Measurements from ENCODE around the gene DNM3.
"Not testable (repeated sequence)": the region's sequence is repeated elsewhere in the genome, so short reads cannot be mapped to it uniquely, and the experiment has no call there.

DNM3 gene

DNA sequence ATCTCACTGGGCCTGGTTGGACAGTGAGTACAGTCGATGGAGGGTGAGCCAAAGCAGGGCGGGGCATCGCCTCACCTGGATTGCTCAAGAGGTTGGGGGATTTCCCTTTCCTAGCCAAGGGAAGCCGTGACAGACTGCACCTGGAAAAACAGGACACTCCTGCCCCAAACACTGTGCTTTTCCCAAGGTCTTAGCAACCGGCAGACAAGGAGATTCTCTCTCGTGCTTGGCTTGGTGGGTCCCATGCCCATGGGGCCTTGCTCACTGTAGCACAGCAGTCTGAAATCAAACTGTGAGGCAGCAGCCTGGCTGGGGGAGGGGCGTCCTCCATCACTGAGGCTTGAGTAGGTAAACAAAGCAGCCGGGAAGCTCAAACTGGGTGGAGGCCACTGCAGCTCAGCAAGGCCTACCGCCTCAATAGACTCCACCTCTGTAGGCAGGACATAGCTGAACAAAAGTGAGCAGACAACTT lies 590.5 kb downstream of the DNM3 start:
- Histone ChIP-seq H3K4me1 (ENCODE audit: control insufficient read depth in 1 of 2, insufficient read depth in 2 of 2, low read length in 2 of 2) (peaks cover 5 to 6% of the 10 kb centered on the region in 2 donors), H3K9me3 (ENCODE audit: control insufficient read depth in 1 of 2, low read length in 2 of 2) (no peaks in the 10 kb centered on the region), H3K27me3 (ENCODE audit: control insufficient read depth in 1 of 2, insufficient read depth in 2 of 2, low read length in 2 of 2) (no peaks in the 10 kb centered on the region), H3K9ac (ENCODE audit: low read depth in 1 of 2, low read length in 2 of 2) (no peak overlapping the region), H3K36me3 (ENCODE audit: control insufficient read depth in 1 of 2, insufficient read depth in 2 of 2, low read length in 2 of 2) (no peaks in the 10 kb centered on the region), H3K27ac (ENCODE audit: low read depth, low read length) (no peak overlapping the region), H3K4me3 (ENCODE audit: low read depth in 1 of 2, low read length in 2 of 2) (no peak overlapping the region)

DNA sequence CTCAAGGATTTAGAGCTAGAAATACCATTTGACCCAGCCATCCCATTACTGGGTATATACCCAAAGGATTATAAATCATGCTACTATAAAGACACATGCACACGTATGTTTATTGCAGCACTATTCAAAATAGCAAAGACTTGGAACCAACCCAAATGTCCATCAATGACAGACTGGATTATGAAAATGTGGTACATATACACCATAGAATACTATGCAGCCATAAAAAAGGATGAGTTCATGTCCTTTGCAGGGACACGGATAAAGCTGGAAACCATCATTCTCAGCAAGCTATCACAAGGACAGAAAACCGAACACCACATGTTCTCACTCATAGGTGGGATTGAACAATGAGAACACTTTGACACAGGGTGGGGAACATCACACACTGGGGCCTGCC lies 595.9 kb downstream of the DNM3 start:
- H3K4me1 ChIP-seq (ENCODE audit: control insufficient read depth in 1 of 2, insufficient read depth in 2 of 2, low read length in 2 of 2); H3K9me3 ChIP-seq (ENCODE audit: control insufficient read depth in 1 of 2, low read length in 2 of 2); H3K9ac ChIP-seq (ENCODE audit: low read depth in 1 of 2, low read length in 2 of 2); H3K27me3 ChIP-seq (ENCODE audit: control insufficient read depth in 1 of 2, insufficient read depth in 2 of 2, low read length in 2 of 2); H3K27ac ChIP-seq (ENCODE audit: low read depth, low read length); H3K36me3 ChIP-seq (ENCODE audit: control insufficient read depth in 1 of 2, insufficient read depth in 2 of 2, low read length in 2 of 2); H3K4me3 ChIP-seq (ENCODE audit: low read depth in 1 of 2, low read length in 2 of 2): not testable (repeated sequence)

DNA sequence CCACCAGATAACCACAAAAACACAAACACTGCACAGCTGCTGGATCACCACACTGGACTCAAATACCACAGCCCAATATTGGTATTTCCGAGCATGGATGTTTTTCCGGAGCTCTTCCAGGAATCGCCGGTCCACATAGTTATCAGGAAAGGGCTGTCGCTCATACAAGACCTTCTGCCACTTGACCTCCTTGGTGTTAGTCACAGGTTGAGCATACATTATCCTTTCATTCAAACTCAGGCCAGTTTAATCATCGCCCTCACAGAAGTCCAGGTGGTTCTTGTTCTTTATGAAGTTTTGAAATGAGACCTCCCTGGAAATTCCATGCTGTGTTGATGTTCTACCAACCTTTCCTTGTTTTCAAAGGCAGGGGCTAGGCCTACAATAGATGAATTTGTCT lies 601.1 kb downstream of the DNM3 start:
- Histone ChIP-seq H3K36me3 (ENCODE audit: control insufficient read depth in 1 of 2, insufficient read depth in 2 of 2, low read length in 2 of 2) (no peaks in the 10 kb centered on the region), H3K4me3 (ENCODE audit: low read depth in 1 of 2, low read length in 2 of 2) (no peak overlapping the region), H3K27ac (ENCODE audit: low read depth, low read length) (no peak overlapping the region), H3K27me3 (ENCODE audit: control insufficient read depth in 1 of 2, insufficient read depth in 2 of 2, low read length in 2 of 2) (no peaks in the 10 kb centered on the region), H3K9ac (ENCODE audit: low read depth in 1 of 2, low read length in 2 of 2) (no peak overlapping the region), H3K4me1 (ENCODE audit: control insufficient read depth in 1 of 2, insufficient read depth in 2 of 2, low read length in 2 of 2) (peaks cover 9% of the 10 kb centered on the region in 2 donors), H3K9me3 (ENCODE audit: control insufficient read depth in 1 of 2, low read length in 2 of 2) (no peaks in the 10 kb centered on the region)

- Histone ChIP-seq H3K4me3 (ENCODE audit: low read depth in 1 of 2, low read length in 2 of 2) (peak overlapping the region; percentile 71 to 86), H3K9me3 (ENCODE audit: control insufficient read depth in 1 of 2, low read length in 2 of 2) (no peaks in the 10 kb centered on the region), H3K9ac (ENCODE audit: low read depth in 1 of 2, low read length in 2 of 2) (peak overlapping the region; percentile 84 to 89), H3K27me3 (ENCODE audit: control insufficient read depth in 1 of 2, insufficient read depth in 2 of 2, low read length in 2 of 2) (no peaks in the 10 kb centered on the region), H3K36me3 (ENCODE audit: control insufficient read depth in 1 of 2, insufficient read depth in 2 of 2, low read length in 2 of 2) (no peaks in the 10 kb centered on the region), H3K4me1 (ENCODE audit: control insufficient read depth in 1 of 2, insufficient read depth in 2 of 2, low read length in 2 of 2) (peaks cover 9% of the 10 kb centered on the region in 2 donors), H3K27ac (ENCODE audit: low read depth, low read length) (no peak overlapping the region)
Measured at GRCh38 chr1:172442843-172443565, 601.7 kb downstream of the DNM3 start.

- Histone ChIP-seq H3K9ac (ENCODE audit: low read depth in 1 of 2, low read length in 2 of 2) (peak within 1 kb of the TSS; percentile 84 to 89), H3K9me3 (ENCODE audit: control insufficient read depth in 1 of 2, low read length in 2 of 2) (no peaks in the 10 kb centered on the region), H3K27me3 (ENCODE audit: control insufficient read depth in 1 of 2, insufficient read depth in 2 of 2, low read length in 2 of 2) (no peaks in the 10 kb centered on the region), H3K4me1 (ENCODE audit: control insufficient read depth in 1 of 2, insufficient read depth in 2 of 2, low read length in 2 of 2) (peaks cover 11 to 12% of the 10 kb centered on the region in 2 donors), H3K36me3 (ENCODE audit: control insufficient read depth in 1 of 2, insufficient read depth in 2 of 2, low read length in 2 of 2) (no peaks in the 10 kb centered on the region), H3K4me3 (ENCODE audit: low read depth in 1 of 2, low read length in 2 of 2) (peak within 1 kb of the TSS; percentile 71 to 86), H3K27ac (ENCODE audit: low read depth, low read length) (no peak within 1 kb of the TSS)
Measured at GRCh38 chr1:172443666-172444453, 602.6 kb downstream of the DNM3 start, which contains the start of gene PIGC. Gene PIGC (minus strand): TSS chr1:172444069. CDS start chr1:172442622, 1,447 bp downstream.

DNA sequence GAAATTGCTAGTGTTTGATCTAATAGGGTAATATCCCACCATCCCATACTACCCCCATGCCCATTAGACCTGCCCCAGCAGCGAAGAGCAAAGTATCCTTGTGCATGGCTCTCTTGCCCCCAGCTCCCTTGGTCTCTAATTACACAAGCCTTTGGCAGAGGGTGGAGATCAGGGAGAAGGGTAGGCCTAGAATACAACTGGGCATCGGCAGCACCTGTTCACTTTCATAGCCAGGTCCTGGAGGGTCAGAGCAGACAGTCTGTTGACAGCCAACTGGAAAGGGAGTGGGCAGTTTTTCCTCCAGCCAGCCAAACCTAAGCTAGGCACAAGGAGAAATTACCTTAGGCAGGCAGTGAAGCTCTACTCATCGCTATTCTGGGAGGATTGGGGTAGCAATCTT lies 605.2 kb downstream of the DNM3 start:
- H3K27ac ChIP-seq (ENCODE audit: low read depth, low read length) = no peak overlapping the region
- H3K9ac ChIP-seq (ENCODE audit: low read depth in 1 of 2, low read length in 2 of 2) = no peak overlapping the region
- peaks cover 32 to 34% of the 10 kb centered on the region in 2 donors for H3K4me1 ChIP-seq (ENCODE audit: control insufficient read depth in 1 of 2, insufficient read depth in 2 of 2, low read length in 2 of 2)
- no peaks in the 10 kb centered on the region for H3K36me3 ChIP-seq (ENCODE audit: control insufficient read depth in 1 of 2, insufficient read depth in 2 of 2, low read length in 2 of 2)
- H3K4me3 ChIP-seq (ENCODE audit: low read depth in 1 of 2, low read length in 2 of 2) = no peak overlapping the region
- H3K9me3 ChIP-seq (ENCODE audit: control insufficient read depth in 1 of 2, low read length in 2 of 2) = no peaks in the 10 kb centered on the region
- no peaks in the 10 kb centered on the region for H3K27me3 ChIP-seq (ENCODE audit: control insufficient read depth in 1 of 2, insufficient read depth in 2 of 2, low read length in 2 of 2)

- H3K27ac ChIP-seq (ENCODE audit: low read depth, low read length) = no peak overlapping the region
- no peak overlapping the region for H3K4me3 ChIP-seq (ENCODE audit: low read depth in 1 of 2, low read length in 2 of 2)
- no peaks in the 10 kb centered on the region for H3K9me3 ChIP-seq (ENCODE audit: control insufficient read depth in 1 of 2, low read length in 2 of 2)
- H3K9ac ChIP-seq (ENCODE audit: low read depth in 1 of 2, low read length in 2 of 2) = no peak overlapping the region
- H3K4me1 ChIP-seq (ENCODE audit: control insufficient read depth in 1 of 2, insufficient read depth in 2 of 2, low read length in 2 of 2) = peaks cover 31 to 32% of the 10 kb centered on the region in 2 donors
- no peaks in the 10 kb centered on the region for H3K27me3 ChIP-seq (ENCODE audit: control insufficient read depth in 1 of 2, insufficient read depth in 2 of 2, low read length in 2 of 2)
- no peaks in the 10 kb centered on the region for H3K36me3 ChIP-seq (ENCODE audit: control insufficient read depth in 1 of 2, insufficient read depth in 2 of 2, low read length in 2 of 2)
Measured at GRCh38 chr1:172447641-172448040, 606.3 kb downstream of the DNM3 start.

- H3K4me3 ChIP-seq (ENCODE audit: low read depth in 1 of 2, low read length in 2 of 2) = no peak overlapping the region
- H3K9ac ChIP-seq (ENCODE audit: low read depth in 1 of 2, low read length in 2 of 2) = peak overlapping the region in 1 of 2 donors; percentile 12
- peaks cover 25 to 31% of the 10 kb centered on the region in 2 donors for H3K4me1 ChIP-seq (ENCODE audit: control insufficient read depth in 1 of 2, insufficient read depth in 2 of 2, low read length in 2 of 2)
- H3K9me3 ChIP-seq (ENCODE audit: control insufficient read depth in 1 of 2, low read length in 2 of 2) = no peaks in the 10 kb centered on the region
- no peaks in the 10 kb centered on the region for H3K36me3 ChIP-seq (ENCODE audit: control insufficient read depth in 1 of 2, insufficient read depth in 2 of 2, low read length in 2 of 2)
- no peaks in the 10 kb centered on the region for H3K27me3 ChIP-seq (ENCODE audit: control insufficient read depth in 1 of 2, insufficient read depth in 2 of 2, low read length in 2 of 2)
- H3K27ac ChIP-seq (ENCODE audit: low read depth, low read length) = no peak overlapping the region
Measured at GRCh38 chr1:172448995-172449584, 607.8 kb downstream of the DNM3 start.

GRCh38 chr1:172449585-172450523 lies 608.6 kb downstream of the DNM3 start:
- H3K9me3 ChIP-seq (ENCODE audit: control insufficient read depth in 1 of 2, low read length in 2 of 2) = no peaks in the 10 kb centered on the region
- no peaks in the 10 kb centered on the region for H3K36me3 ChIP-seq (ENCODE audit: control insufficient read depth in 1 of 2, insufficient read depth in 2 of 2, low read length in 2 of 2)
- H3K4me3 ChIP-seq (ENCODE audit: low read depth in 1 of 2, low read length in 2 of 2) = peak overlapping the region; percentile 51 to 56
- H3K27me3 ChIP-seq (ENCODE audit: control insufficient read depth in 1 of 2, insufficient read depth in 2 of 2, low read length in 2 of 2) = no peaks in the 10 kb centered on the region
- peaks cover 25 to 29% of the 10 kb centered on the region in 2 donors for H3K4me1 ChIP-seq (ENCODE audit: control insufficient read depth in 1 of 2, insufficient read depth in 2 of 2, low read length in 2 of 2)
- H3K27ac ChIP-seq (ENCODE audit: low read depth, low read length) = peak overlapping the region; percentile 46
- peak overlapping the region; percentile 22 to 35 for H3K9ac ChIP-seq (ENCODE audit: low read depth in 1 of 2, low read length in 2 of 2)
